ENCODE data around the gene DOCK8. TPM values are rescaled to one million over a fixed set of nuclear protein-coding genes. Genes with fewer than 3 reads are reported as not detected.

The DOCK8 gene
- total RNA-seq, 1 donor from 2014 or later: 2.1 TPM

DNA sequence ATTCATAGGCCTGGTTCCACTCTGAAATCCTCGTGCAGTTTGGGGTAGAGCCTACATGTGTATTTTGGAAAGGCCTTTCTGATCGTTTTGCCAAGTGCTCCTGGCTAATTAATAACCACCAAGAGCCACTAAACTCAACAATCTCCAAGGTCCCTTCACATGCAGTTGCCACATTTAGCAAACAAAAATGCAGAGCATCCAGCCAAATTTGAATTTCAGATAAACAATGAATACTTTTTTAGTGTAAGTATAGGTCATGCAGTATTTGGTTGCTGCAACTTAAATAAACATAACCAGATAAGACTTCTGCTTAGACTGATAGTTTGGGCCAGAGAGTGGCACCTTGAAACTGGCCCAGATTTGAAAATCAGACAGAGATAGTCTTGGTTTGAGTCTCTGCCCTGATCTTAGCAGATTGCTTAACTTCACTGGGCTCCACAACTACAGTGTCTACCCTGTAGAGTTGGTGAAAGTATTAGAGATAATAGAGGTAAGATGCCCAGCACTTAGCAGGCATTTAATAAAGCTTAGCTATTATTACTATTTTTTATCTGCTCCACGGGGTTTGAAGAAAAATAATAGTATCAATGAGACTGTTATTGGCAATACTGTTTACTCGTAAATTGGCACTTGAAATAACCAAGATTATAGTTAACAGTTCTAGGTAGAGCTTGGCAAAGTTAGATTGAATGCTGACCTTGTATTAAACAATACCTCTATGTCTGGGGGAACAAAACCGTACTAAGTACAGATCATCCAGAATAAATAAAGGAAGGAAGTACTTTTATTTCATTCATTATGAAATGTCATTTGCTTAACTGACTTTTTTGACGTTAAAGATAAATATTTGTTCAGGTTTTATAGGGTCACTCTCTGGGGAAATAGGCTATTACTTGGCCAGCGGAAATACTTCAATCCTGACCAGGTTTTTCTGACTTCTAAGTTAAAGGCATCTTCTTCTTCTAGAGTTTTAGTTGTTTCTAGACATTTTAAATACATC lies 274.8 kb downstream of the DOCK8 start:
- DNase-seq (ENCODE audit: low read depth): no peak

- no peak for DNase-seq (ENCODE audit: low read depth)
Measured at GRCh38 chr9:494764-495163, 280.1 kb downstream of the DOCK8 start.

DNA sequence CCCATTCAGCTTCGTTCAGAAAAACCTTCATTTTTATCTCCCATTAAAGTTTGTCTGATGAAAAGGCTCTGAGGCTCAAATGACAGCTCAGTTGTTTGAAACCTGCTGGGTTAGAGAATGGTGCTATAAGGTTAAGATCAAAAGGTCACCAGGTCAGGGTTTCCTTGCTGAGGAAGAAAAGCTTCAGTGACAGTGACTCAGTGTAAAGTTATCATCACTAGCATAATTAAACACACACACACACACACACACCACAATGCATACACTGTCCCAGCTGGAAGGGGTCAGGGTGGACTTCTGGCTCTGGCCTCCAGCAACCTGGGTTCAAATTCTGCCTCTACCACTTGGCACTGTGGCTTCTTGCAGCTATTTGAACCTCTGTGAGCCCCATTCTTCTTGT lies 281.1 kb downstream of the DOCK8 start:
- DNase-seq (ENCODE audit: low read depth): no peak

DNA sequence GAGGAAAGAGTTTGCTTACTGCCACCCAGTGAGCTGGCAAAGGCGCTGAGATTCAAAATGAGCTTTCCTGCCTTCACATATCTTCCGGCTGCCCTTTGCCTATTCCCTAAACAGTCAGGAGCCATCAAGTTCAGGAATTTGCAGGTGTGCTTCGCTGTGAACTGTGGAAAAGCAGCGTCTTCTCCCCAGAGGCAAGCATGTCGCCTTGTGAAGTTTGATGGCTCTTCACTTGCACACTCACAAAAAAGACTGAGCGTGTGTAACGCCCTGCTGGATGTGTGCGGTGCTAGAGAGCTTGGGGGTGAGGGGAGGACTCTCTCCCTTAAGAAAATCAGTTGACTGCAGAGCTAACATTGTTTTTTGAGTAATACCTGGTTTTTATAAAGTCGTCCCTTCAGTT lies 288.7 kb downstream of the DOCK8 start:
- no peak for DNase-seq (ENCODE audit: low read depth)

DNA sequence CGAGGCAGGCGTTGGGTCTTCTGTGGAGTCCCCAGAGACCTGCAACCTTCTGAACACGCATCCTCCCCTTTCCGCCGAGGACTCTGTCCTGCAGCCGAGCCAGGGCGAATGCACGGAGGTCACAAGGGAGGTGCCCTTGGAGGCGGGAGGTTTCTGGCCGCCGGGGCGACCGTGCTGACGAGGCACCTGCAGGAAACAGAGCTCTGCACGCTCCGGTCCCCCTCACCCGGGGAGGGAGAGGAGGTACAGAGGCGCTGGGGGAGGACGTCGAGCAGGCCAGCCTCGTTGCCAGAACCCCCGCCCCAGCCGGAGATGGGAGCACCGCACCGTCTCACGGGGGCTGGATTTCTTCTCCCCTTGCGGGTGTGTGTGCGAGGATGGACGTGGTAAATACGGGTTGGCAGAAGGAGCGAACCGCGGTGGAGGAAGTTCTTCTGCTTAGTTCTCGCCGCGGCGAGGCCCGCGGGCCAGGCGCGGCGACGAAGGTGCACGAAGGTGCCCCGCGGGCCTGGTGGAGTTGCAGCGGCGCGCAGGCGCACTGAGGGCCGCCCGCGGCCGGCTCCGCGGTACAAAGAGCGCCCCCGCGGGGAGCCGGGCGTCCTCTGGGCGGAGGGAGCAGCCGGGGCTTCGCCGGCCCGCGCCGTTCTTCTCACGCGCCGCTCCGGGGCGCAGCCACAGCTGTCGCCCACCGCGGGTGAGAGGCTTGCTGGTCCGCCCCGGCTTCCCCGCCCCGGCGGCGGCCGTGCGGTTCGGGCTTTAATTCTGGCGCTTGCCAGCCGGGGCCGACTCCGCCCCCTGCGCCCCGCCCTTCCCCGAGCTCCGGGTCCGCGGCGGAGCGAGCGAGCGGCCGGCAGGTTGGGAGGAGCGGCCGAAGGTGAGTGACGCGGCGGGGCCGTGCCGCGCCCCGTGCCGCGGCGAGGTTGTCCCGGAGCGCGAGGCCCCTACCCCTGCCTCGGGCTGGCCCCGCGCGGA lies 289.5 kb downstream of the DOCK8 start, which contains the start of gene KANK1:
TSS of gene KANK1 (plus strand) at position 815 of the 972 bp plus-strand sequence.
- peak; percentile 82 for DNase-seq (ENCODE audit: low read depth)

DNA sequence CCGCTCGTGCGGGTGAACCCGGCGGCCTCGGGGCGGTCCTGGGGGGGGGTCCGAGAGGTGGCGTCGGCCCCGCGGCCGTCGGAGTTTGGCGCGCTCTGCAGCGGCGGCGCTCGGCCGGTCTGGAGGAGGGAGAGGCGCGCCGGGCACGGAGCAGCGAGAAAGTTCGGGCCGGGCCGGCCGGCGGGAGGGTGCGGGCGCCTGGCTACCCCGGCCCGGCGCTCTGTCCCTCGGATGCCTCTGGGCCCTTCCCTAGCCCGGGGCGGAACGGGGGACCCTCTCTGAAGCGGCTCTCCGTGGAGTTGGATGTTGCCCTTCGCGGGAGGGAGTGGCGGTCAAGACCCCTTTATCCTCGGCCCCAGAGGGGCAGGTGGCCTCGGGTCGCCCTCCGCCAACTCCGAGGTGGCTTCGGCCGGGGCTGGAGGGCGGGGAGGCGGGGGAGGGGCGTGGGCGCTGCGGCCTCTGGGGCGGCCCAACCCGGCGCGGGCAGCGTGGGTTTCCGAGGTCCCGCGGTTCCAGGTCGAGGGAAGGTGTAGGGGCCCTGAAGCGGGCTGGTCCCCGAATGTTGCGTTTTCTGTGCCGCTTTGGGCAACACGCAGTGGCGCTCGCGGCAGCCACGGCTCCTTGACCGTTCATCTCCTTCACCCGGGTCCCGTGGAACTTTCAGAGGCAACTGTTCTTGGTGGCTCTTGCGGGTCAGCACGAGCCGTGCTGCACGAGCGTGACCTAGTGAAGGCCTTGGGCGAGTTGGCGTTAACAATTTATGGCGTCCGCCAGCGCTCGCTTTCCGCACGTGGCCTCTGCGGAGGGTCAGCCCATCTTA lies 290.5 kb downstream of the DOCK8 start:
- DNase-seq (ENCODE audit: low read depth): peak; percentile 10

DNA sequence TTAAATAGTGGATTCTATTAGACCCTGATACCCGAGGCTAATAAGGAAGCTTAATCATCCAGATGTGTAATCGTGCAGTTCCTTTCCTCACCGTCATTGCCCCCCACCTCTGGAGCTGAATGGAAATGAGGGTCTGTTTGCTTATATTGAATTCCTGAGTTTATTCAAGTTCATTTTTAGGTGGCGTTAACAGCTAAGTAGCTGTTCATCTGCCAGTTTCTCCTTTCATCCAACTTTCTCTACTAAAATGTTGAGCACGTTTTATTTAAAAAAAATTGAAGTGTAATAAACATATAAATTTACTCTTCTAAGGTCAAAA lies 291.0 kb downstream of the DOCK8 start:
- no peak for DNase-seq (ENCODE audit: low read depth)

GRCh38 chr9:506281-506680 lies 291.6 kb downstream of the DOCK8 start:
- DNase-seq (ENCODE audit: low read depth): no peak

DNA sequence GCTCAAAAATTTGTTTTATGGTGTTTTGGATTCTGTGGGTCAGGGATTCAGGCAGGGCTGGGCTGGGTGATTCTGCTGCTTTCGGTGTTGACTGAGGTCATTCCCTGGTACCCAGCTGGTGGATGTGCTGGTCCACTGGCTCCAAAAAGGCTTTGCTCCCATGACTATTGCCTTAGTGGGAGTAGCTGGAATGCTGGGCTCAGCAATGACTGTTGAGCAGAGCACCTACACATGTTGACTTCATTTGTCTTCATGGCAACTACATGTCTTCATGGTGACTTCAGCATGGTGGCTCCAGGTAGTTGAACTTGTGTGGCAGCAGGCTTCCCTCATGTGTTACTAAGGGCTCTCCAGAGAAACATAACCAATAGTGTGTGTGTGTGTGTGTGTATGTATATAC lies 297.2 kb downstream of the DOCK8 start:
- DNase-seq (ENCODE audit: low read depth): no peak

DNA sequence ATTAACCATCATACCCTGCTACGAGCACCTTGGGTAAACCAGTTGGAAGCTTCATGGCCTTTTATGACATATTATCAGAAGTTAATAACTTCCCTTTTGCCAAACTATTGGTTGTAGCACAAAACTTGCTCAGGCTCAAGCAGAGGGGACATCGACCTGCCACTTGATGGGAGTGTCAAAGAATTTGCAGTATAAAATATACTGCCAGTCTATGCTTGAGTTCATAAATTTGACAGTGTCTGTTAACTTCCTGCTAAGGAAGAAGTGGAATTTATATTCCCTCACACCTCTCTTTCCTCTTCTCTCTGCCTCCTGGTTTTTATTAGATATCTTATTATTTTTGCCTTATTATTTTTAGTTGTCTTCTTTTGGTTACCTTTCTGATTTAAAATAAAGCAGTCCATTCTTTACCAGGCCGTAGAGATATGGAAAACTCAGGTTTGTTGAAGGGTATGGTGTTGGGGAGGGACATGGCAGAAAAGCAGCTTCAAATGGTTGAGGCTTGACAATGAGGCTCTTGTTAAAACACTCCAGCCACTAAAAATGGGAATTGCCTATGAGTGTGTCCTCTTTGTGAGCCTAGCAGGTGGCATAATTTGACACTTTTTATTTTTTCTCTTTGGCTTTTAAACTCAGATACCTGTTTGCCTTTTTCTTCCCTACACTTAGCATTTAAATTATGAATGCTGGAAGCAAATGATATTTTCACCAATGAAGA lies 298.0 kb downstream of the DOCK8 start:
- DNase-seq (ENCODE audit: low read depth): no peak

Other genes starting within 250 kb of the DOCK8 start
- gene WASHC1, start 185.4 kb upstream of the DOCK8 start, total RNA-seq: 2.1 and 5.4 TPM in 2 replicates
- gene FOXD4, start 96.4 kb upstream of the DOCK8 start, total RNA-seq: 0.16 and 0.19 TPM in 2 replicates
- gene ZNG1A, start 35.8 kb upstream of the DOCK8 start, total RNA-seq: 40.1 and 45.1 TPM in 2 replicates

Measured in myocyte (in vitro differentiated cells).